ENCODE results near the gene BSX. TPM values are rescaled to one million over a fixed set of nuclear protein-coding genes. Genes with fewer than 3 reads are reported as not detected.

Gene BSX
- total RNA-seq, 1 donor = not detected

DNA sequence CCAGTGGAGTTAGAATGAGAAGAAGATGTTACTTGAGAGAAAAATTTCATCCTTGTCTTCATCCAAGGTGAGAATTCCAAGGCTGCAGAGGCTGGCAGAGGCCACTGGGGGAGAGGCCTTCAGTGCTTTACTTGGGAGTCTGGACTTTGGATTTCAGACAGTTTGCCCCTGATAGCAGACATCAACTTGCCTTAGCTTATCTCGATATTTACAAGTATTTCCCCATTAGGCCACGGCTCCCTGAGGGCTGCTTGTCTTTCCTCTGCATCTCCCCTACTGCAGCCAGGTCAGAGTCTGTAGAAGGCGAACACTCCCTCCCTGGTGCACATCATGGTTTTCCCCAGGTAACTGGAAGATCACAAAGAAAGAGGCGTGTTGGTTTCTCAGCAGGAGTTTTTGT is 29.9 kb upstream of the BSX start:
- no peak for DNase-seq (ENCODE audit: insufficient read length, low spot score, missing footprints)
- Histone ChIP-seq H3K9me3 (ENCODE audit: low read depth, low read length) (no peaks in the 10 kb centered on the region), H3K4me1 (ENCODE audit: insufficient read depth, low read length) (no peaks in the 10 kb centered on the region), H3K4me2 (ENCODE audit: insufficient read depth, low read length) (no peak overlapping the region), H2AFZ (ENCODE audit: low read length) (no peak overlapping the region), H3K27ac (ENCODE audit: low read depth, low read length) (no peak overlapping the region), H3K4me3 (ENCODE audit: insufficient read depth, low read length) (no peak overlapping the region), H3K27me3 (ENCODE audit: insufficient read depth, low read length) (peaks cover 20% of the 10 kb centered on the region), H3K36me3 (ENCODE audit: insufficient read depth, low read length) (no peaks in the 10 kb centered on the region), H3K79me2 (ENCODE audit: insufficient read depth, low read length) (no peaks in the 10 kb centered on the region), H4K20me1 (ENCODE audit: insufficient read depth, low read length) (no peaks in the 10 kb centered on the region)
- TF ChIP-seq CTCF (IDR thresholded peaks at IDR 0.05; ENCODE audit: extremely low read depth, low read depth, low read length) = no peak

GRCh38 chr11:123006860-123007542 is 25.4 kb upstream of the BSX start:
- Histone ChIP-seq H3K79me2 (ENCODE audit: insufficient read depth, low read length) (no peaks in the 10 kb centered on the region), H3K4me2 (ENCODE audit: insufficient read depth, low read length) (no peak overlapping the region), H3K27me3 (ENCODE audit: insufficient read depth, low read length) (peaks cover 16% of the 10 kb centered on the region), H3K4me3 (ENCODE audit: insufficient read depth, low read length) (no peak overlapping the region), H3K36me3 (ENCODE audit: insufficient read depth, low read length) (no peaks in the 10 kb centered on the region), H3K9me3 (ENCODE audit: low read depth, low read length) (no peaks in the 10 kb centered on the region), H3K27ac (ENCODE audit: low read depth, low read length) (no peak overlapping the region), H2AFZ (ENCODE audit: low read length) (no peak overlapping the region), H4K20me1 (ENCODE audit: insufficient read depth, low read length) (no peaks in the 10 kb centered on the region), H3K4me1 (ENCODE audit: insufficient read depth, low read length) (no peaks in the 10 kb centered on the region)
- no peak for TF ChIP-seq CTCF (IDR thresholded peaks at IDR 0.05; ENCODE audit: extremely low read depth, low read depth, low read length)
- peak; percentile 69 for DNase-seq (ENCODE audit: insufficient read length, low spot score, missing footprints)

- no peak for DNase-seq (ENCODE audit: insufficient read length, low spot score, missing footprints)
- Histone ChIP-seq H3K4me1 (ENCODE audit: insufficient read depth, low read length) (no peaks in the 10 kb centered on the region), H3K36me3 (ENCODE audit: insufficient read depth, low read length) (no peaks in the 10 kb centered on the region), H3K27ac (ENCODE audit: low read depth, low read length) (no peak overlapping the region), H3K79me2 (ENCODE audit: insufficient read depth, low read length) (no peaks in the 10 kb centered on the region), H2AFZ (ENCODE audit: low read length) (no peak overlapping the region), H3K4me2 (ENCODE audit: insufficient read depth, low read length) (no peak overlapping the region), H3K4me3 (ENCODE audit: insufficient read depth, low read length) (no peak overlapping the region), H4K20me1 (ENCODE audit: insufficient read depth, low read length) (no peaks in the 10 kb centered on the region), H3K27me3 (ENCODE audit: insufficient read depth, low read length) (peaks cover 30% of the 10 kb centered on the region), H3K9me3 (ENCODE audit: low read depth, low read length) (no peaks in the 10 kb centered on the region)
- TF ChIP-seq CTCF (IDR thresholded peaks at IDR 0.05; ENCODE audit: extremely low read depth, low read depth, low read length) = no peak
Observed at GRCh38 chr11:123000721-123001120, 19.1 kb upstream of the BSX start.

GRCh38 chr11:122998727-122999366 is 17.2 kb upstream of the BSX start:
- H3K36me3 ChIP-seq (ENCODE audit: insufficient read depth, low read length) = no peaks in the 10 kb centered on the region
- no peaks in the 10 kb centered on the region for H3K79me2 ChIP-seq (ENCODE audit: insufficient read depth, low read length)
- no peak for TF ChIP-seq CTCF (IDR thresholded peaks at IDR 0.05; ENCODE audit: extremely low read depth, low read depth, low read length)
- DNase-seq (ENCODE audit: insufficient read length, low spot score, missing footprints) = no peak
- no peaks in the 10 kb centered on the region for H3K4me1 ChIP-seq (ENCODE audit: insufficient read depth, low read length)
- peaks cover 27% of the 10 kb centered on the region for H3K27me3 ChIP-seq (ENCODE audit: insufficient read depth, low read length)
- H3K27ac ChIP-seq (ENCODE audit: low read depth, low read length) = no peak overlapping the region
- no peak overlapping the region for H3K4me3 ChIP-seq (ENCODE audit: insufficient read depth, low read length)
- H3K4me2 ChIP-seq (ENCODE audit: insufficient read depth, low read length) = no peak overlapping the region
- no peaks in the 10 kb centered on the region for H4K20me1 ChIP-seq (ENCODE audit: insufficient read depth, low read length)
- no peak overlapping the region for H2AFZ ChIP-seq (ENCODE audit: low read length)
- H3K9me3 ChIP-seq (ENCODE audit: low read depth, low read length) = no peaks in the 10 kb centered on the region
